Right lobe of liver (tissue), 4 donors: ENCODE measurements around the gene SEC14L5.

Experiments
- POLR2A ChIP-seq: fragments of 450-650 bp; IDR thresholded peaks from one replicate; pipeline ENCODE4 v1.6.1; 2017; ENCODE audit warnings: antibody characterized with exemption, mild to moderate bottlenecking
- TF ChIP-seq, protein P1 (sequence below), 4 donors: fragments of 200-600 bp in 3 of 4; fragments of 450-650 bp in 1 of 4; IDR thresholded peaks; one replicate each; pipeline versions ENCODE4 v1.5.1 to v1.8.0; 2016 to 2022; ENCODE audit warnings: antibody characterized with exemption in 4 of 4, mild to moderate bottlenecking in 2 of 4
- donor health status: DM: no; HTN: no; CAD: no.
- donor health status: DM: no; HTN: no; CAD: no.
- donor health status: DM: no; HTN: yes; CAD: no.

DNA sequence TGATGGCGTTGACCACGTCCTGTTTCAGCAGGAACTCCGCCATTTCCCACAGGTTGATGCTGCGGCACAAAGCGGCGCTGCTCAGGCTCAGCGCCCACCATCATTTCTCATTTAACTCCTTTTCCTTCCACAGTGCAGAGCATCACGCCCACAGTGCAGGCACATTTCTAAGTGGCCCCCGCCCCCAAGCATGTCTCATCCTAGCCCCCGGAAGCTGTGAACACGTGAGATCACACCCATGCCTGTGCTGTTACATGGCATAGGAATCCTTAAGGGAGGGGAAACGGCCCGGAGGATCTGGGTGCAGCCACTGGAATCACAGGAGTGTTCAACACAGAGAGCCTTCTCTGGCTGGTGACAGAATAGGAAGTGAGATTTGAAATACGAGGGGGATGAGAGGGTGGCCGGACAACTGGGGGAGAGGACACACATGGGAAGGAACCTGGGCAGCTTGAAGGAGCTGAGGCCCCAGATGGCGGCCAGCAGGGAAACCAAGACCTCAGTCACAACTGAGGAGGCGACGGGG, 70.9 kb downstream of the SEC14L5 start:
- TF ChIP-seq, protein P1, sequence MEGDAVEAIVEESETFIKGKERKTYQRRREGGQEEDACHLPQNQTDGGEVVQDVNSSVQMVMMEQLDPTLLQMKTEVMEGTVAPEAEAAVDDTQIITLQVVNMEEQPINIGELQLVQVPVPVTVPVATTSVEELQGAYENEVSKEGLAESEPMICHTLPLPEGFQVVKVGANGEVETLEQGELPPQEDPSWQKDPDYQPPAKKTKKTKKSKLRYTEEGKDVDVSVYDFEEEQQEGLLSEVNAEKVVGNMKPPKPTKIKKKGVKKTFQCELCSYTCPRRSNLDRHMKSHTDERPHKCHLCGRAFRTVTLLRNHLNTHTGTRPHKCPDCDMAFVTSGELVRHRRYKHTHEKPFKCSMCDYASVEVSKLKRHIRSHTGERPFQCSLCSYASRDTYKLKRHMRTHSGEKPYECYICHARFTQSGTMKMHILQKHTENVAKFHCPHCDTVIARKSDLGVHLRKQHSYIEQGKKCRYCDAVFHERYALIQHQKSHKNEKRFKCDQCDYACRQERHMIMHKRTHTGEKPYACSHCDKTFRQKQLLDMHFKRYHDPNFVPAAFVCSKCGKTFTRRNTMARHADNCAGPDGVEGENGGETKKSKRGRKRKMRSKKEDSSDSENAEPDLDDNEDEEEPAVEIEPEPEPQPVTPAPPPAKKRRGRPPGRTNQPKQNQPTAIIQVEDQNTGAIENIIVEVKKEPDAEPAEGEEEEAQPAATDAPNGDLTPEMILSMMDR (IDR thresholded peaks at IDR 0.05): no peak
- no peak for TF ChIP-seq POLR2A
